NCI-H345 treated with DMSO at 0.1 percent for 48 hours (cell line): ENCODE data around the gene FBXO42.
"Not testable (repeated sequence)": the region's sequence is repeated elsewhere in the genome, so short reads cannot be mapped to it uniquely, and the experiment has no call there.

Experiments
- DNase-seq: peaks from one replicate; lab custom pipeline; 2025; ENCODE audit not compliant: unreplicated experiment; lab: John Stamatoyannopoulos, UW

The FBXO42 gene

GRCh38 chr1:16372535-16373285 is 20.4 kb upstream of the FBXO42 start:
- no peak for DNase-seq

DNA sequence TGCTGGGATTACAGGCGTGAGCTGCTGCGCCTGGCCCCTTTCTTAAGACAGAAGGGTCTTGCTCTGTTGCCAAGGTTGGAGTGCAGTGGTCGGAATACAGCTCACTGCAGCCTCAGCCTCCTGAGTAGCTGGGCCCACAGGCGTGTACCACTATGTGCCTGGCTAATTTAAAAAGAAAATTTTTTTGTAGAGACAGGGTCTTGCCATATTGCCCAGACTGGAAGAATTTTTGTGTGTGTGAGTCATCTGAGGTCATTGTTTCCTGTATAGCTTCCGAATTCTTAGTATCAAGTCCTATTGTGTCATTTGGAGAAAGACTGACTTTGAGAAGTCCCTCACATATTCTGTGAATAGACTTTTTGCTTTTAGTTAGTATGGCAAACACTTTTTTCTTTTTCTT is 19.4 kb upstream of the FBXO42 start:
- no peak for DNase-seq

- DNase-seq: no peak
Measured at GRCh38 chr1:16369821-16370220, 17.5 kb upstream of the FBXO42 start.

DNA sequence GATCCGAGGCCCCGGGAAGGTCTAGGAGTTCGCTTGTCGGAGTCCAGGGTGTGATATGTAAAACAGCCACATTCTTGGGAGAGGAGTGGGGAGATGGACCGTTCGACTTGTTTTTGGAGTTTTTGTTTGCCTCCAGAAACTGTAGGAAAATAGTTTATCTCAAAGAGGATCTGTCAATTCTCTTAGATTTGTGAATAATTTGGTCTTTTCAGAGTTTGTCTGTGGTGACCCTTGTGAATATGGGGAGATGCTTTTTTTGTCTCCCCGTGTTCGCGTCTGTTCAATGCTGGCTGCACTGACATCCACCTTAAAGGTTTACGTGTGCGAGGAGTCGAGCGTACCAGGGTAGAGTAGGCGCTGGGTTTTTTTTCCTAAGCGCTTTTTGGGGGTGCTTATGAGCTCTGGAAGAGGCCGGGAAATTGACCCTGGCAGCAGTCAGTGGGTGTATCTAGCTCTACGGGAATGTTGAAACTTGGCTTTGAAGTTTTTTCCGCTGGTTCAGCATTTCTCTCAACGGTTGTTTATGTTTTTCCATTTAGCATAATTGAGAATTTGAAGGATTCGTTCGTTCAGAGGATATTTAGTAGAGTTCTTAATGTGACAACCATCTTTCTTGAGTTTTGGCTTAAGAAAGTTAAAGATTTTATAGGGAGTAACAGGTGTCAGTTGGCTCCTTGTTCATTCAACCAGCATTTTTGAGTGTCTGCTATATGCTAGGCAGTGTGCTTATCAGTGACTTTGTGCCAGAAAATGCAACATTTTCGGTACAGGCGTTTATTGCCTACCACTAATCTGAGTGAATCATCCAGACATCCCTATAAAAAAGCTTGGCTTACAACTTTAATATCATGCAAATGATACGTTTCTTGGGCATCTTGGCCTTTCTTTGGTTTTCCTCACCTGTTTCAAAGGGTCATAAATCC is 15.9 kb upstream of the FBXO42 start:
- DNase-seq: no peak

DNA sequence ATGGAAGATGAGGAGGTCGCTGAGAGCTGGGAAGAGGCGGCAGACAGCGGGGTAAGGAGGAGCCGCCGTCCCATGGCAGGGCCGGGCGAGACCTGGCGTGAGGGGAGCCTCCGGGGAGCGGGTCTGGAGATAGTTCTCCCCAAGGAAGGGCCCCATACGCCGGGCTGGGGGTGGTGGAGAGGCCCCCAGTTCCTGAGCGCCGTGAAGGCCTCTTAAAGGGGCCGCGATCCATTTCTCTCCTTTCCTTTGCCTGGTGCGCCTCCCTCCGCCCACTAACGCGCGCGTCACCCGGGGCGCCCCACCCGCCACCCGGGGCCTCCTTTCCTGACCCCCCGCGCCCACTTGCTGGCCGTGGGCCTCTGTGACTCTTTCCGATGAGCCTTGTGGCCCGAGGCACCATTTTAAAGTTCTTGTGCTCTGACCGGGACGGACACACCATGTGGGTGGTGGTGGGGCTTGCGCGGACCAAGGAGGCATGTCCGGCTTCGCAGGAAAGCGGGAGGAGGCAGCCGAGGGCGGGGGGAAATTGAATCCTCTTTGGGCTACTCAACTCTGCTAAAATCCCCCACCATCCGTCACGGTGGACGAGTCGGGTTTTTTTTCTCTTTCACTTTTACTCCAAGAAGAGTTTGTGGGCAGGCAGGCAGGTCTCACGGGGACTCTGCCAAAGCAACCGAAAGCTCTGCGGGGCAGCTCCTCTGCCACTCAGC is 15.1 kb upstream of the FBXO42 start:
- peak; percentile 58 for DNase-seq

DNA sequence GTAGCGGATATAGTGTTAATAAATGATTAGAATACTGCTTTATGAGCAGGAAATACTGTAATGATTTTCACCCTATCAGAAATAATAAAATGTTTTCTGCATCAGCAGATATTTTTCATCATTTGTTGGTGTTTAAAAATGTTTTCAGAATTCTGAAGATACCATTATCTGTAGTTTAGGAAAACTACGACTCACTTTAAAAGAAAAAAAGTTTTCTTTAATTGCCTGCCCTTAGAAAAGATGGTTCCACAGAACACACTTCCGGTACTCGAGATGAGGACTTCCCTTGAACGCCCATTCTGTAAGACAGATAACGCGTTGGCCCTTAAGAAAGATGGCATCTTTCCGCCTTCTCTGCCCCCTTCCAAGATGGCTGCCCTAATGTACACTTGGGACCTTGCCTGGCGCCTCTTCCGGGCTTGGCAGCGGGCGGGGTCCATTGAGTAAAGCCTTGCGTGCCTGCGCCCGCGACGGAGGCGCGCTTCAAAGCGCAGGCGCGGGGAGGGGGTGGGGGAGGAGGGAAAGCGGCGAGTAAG is 14.5 kb upstream of the FBXO42 start, which contains the start of gene SZRD1:
TSS of gene SZRD1 (plus strand) at position 521 of the 536 bp plus-strand sequence. CDS start 16 bp downstream, outside the sequence.
- DNase-seq: peak; percentile 95

DNA sequence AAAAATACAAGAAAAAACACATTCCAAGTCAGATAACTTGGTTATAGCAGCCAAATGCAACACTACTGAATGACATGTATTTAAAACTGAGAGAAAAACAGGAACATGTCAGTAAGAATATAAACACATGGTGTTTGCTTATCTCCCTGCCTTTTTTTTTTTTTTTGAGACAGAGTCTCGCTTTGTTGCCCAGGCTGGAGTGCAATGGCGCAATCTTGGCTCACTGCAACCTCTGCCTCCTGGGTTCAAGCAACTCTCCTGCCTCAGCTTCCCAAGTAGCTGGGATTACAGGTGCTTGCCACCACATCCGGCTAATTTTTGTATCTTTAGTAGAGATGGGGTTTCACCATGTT is 12.8 kb upstream of the FBXO42 start:
- not testable (repeated sequence) for DNase-seq

- DNase-seq: no peak
Measured at GRCh38 chr1:16356867-16357266, 4.6 kb upstream of the FBXO42 start.

DNA sequence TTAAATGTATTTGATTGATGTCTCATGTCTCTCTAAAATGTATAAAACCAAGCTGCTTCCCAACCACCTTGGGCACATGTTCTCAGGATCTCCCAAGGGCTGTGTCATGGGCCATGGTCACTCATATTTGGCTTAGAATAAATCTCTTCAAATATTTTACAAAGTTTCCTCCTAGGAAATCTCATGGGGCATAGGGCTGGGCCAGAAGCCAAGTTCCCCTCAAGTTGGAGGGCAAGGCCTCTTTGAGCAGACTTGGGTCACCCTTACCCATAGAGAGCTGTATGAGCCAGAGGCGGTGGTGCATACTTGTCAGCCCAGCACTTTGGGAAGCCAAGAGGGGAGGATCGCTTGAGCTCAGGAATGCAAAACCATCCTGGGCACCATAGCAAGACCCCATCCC is 2.3 kb upstream of the FBXO42 start:
- DNase-seq: no peak

DNA sequence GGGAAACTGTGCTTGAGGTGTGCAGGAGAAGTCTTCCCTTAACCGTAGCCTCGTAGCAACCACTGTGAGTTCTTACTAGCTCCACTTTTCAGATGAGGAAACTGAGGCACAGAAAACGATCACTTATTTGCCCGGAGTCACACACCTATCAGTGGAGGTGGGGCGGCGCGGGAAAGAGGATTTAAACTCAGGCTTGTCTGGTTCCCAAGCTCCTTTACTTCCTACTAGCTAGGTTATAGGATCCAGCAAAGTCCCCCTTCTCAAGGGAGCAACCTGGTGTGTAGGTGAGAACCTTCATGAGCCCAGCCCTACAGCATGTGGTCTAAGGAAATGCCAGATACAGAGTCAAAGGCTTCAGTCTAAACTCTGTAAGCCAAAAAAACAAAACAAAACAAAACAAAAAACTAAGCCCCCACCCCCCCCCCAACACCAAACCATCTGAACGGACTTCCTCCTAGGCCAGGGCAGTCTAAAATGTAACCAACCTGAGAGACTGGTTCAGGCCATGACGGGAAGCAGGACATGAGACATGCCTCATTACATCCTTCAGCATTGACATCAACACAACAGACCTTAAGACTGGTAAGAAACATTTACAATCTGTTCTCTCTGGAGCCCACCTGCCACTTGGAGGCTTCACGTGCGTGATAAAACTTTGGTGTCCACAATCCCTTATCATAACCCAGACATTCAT is 709 bp upstream of the FBXO42 start:
- no peak for DNase-seq

DNA sequence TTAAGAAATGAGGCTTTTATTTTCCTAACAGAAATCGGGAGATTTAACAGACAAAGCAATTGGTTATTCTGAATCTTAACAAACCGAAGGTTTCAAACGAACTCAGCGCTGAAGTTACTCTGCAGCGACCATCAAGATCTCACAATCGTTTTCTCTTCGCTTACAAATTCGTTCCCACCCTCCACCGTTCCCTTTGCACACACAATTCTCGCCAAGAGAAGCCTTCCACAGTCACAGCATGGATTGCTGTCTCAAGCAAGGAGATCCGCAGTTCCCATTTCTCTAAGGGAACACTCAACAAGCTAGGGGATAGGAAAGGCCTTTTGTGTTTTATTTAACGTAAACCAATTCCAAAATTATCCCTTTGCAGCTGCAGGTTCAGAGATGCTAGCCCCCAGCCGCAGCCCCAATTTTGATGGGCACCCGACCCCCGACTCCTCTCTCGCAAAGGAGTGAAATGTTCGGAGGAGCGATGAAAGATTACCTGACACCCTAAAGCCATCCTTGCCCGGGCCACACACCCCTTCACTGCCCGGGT is 755 bp downstream of the FBXO42 start:
- no peak for DNase-seq

- no peak for DNase-seq
Measured at GRCh38 chr1:16349847-16350406, 2.4 kb downstream of the FBXO42 start.

GRCh38 chr1:16348414-16349182 is 3.7 kb downstream of the FBXO42 start:
- no peak for DNase-seq

- not testable (repeated sequence) for DNase-seq
Measured at GRCh38 chr1:16343276-16343675, 9.0 kb downstream of the FBXO42 start.

GRCh38 chr1:16342331-16343062 is 9.8 kb downstream of the FBXO42 start:
- DNase-seq: no peak

- DNase-seq: no peak
Measured at GRCh38 chr1:16340673-16341072, 11.6 kb downstream of the FBXO42 start.

GRCh38 chr1:16338961-16339360 is 13.3 kb downstream of the FBXO42 start:
- no peak for DNase-seq

DNA sequence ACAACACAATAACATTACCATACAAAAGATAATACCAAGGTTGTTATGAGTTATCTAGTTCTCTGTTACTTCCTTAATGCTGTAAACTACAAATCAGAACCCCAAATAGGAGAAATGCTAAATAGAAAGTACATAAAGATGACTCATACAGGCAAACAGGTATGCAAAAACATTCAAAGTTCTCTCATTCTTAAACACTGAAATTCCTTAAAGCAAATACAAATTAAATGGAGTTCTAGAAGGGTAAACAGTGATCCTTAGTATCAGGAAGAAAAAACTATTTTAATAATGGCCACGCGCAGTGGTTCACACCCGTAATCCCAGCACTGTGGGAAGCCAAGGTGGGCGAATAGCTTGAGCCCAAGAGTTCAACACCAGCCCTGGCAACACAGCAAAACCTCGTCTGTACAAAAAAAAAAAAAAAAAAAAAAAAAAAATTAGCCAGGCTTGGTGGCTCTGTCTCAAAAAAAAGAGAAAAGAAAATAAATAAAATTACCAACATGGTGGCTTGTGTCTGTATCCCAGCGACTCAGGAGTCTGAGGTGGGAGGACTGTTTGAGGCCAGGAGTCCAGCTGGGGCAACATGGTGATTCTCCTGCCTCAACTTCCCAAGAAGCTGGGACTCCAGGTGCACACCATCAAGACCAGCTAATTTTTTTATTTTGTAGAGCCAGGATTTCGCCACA is 17.5 kb downstream of the FBXO42 start:
- no peak for DNase-seq
